GM19467 (cell line): ENCODE results near the gene ST6GALNAC3.

Source experiments
- ATAC-seq: cut with Tn5 transposase; IDR thresholded peaks from one replicate; pipeline ENCODE4 v1.9.1; 2021; ENCODE audit warnings: mild to moderate bottlenecking, moderate library complexity; ENCODE audit not compliant: unreplicated experiment

The ST6GALNAC3 gene

DNA sequence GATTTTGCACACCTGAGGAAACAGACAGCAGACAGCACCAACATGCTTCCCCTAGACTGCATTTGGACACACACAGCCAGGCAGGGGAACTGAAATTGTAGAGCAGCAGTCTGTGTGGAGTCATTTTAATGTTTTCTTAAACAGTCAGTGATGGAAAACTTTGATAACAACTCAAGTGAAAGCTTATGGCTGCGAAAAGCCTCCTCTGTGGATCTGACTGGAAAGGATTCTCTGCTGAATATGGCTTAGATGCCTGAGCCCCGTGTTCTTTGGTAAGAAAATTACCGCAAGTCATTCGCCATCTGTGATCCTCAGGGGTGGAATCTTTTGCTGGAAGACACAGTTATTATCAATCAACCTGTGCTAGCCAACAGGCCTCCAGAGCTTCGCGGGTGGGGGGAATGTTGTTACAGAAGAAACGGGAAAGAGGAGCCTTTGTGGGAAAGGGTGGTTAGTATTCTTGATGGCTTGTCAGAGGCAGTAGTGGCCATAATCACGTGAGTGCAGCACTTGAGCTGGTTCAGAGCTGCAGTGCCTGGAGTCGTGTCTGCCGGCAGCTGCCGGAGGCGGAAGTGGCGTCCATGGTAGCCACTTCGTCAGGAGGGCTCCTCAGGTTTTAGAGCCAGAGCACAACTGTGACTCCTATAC lies 204.7 kb downstream of the ST6GALNAC3 start:
- no peak for ATAC-seq

DNA sequence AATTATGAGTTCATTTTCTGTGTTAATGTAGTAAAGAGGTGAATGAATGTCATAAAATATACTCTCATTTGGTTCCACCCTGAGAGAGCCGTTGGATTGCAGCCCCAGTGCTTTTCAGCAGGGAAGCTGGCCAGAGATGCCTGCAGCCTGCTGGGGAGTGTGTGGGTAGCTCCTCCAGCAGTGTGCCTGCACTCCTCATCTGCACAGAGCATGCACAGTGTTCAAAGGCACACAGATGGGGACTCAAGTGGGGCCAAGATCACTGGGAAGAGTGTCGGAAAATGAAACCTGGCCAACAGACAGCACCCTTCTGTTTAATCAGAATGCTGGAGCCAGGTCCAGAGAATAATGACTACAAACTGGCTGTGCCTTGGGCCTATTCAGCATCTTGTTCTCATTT lies 206.8 kb downstream of the ST6GALNAC3 start:
- ATAC-seq = no peak

- no peak for ATAC-seq
These were observed 210.3 kb downstream of the ST6GALNAC3 start for GRCh38 chr1:76284842-76285241.

GRCh38 chr1:76285578-76286135 lies 211.1 kb downstream of the ST6GALNAC3 start:
- no peak for ATAC-seq

DNA sequence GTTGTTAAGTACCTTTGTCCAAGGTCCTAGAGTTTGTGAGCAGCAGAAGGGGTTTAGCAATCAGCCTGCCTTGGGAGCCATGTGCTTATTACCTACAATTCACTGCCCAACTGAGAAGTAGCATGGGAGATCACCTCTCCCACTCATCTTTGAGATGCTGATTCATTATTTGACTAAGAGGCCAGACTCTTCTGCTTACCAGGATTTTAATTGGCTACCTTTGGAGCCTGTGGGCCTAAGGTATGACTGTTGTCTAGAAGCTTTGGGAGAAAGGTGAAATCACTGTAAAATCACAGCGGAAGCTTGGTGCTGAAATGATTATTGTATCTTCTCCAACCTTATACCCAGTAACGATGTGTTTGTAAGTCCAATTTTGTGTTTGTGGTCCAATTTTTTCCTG lies 213.4 kb downstream of the ST6GALNAC3 start:
- no peak for ATAC-seq

DNA sequence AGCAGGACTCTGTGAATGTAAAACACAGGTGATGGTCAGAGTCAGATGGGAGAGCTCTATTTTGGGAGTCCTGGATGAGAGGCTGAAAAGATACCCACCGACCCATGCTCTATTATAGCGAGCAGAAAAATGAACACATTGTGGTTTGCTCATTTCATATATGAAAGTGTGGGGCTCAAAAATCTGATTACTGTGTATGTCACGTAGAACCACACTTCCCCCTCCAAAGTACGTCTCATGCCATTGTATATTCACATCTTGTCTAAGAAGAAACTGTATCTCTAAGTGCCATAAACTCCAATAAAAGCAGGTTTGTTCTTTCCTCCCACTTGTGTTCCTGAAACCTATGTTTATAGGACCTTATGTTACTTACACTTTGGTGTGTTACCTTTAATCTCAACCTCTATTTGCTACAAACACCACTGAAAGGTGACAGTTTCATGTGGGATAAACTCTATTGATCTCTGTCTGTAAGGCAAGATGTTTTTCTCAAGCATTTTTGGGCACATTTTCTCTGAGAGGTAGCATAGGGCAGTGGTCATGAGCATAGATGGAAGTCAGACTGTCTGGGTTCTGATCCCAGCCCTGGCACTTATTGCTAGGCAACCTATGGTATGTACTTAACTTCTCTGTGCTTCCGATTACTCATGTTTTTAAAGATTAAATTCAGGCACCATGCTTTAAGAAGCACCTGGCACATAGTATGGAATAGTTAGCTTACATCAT lies 214.4 kb downstream of the ST6GALNAC3 start:
- ATAC-seq = no peak

DNA sequence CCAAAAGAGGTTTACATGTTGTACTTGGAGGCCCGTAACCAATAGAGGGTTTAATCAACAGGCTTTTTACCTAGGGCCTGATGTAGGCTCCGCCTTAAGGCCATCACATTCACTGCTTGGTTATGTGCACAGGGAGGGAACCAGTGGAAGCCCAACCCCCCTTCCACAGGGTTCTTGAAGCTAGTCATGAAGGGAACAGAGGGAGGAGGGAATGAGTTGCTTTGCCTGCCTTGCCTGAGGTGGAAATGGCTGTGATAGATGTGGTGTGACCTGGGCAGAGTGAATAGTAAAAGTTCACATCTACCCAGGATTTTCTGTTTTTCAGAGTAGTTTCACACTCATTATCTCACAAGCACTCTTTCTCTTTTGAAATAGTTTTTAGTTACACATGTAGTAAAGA lies 215.1 kb downstream of the ST6GALNAC3 start:
- ATAC-seq = no peak

GRCh38 chr1:76290271-76290670 lies 215.7 kb downstream of the ST6GALNAC3 start:
- ATAC-seq = no peak

DNA sequence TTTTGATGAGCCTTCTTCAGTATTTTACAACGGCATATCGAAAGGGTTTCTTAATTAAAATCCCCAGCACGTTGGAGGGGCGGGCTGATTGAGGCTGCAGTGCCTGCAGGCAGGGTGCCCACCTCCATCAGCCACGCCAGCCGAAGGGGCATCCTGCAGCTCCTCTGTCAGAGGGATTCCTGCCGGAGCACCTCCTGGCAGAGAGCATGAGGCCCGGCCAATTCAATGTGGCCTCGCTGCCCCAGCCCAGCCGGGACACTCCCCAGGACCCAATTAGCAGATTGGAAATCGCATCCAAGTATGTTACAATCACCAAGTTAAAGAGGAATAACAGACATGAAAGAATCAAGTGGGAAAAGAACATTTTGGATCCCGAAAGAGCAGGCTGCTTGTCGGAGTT lies 216.6 kb downstream of the ST6GALNAC3 start:
- no peak for ATAC-seq

GRCh38 chr1:76291737-76292136 lies 217.2 kb downstream of the ST6GALNAC3 start:
- no peak for ATAC-seq

DNA sequence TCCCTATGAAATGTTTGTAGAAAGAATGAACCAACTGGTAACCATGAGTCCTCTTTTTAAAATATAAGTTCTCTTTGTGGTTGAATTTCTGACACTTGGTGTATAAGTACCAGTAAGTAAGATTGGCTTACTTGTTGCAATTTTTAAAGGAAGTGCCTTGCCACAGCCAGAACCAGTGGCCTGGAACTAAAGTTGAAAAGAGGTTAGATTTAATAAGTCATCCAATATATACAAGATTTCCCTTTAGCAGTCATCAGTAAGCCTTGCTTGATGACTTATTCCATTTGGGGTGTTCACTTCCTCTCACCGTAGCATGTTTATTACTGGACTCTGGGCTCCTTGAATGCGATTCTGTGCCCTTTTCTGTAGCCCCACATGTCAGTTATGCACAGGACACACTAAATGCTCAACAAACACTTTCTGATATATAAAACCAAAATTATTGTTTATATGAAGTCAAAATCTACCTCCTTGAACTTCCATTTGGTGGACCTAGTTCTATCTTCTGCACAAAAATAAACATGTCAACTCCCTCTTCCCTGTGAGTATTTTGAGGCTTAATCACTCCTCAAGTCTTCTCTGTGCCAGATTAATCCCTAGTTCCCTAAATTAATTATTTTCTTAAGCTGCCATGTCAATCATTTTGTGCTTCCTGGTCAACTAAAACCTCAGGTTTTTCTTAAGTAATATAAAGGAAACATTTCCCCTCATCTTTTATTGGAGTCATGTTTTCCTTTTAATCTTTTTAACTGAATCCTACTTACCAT lies 218.1 kb downstream of the ST6GALNAC3 start:
- peak; percentile 68 for ATAC-seq

DNA sequence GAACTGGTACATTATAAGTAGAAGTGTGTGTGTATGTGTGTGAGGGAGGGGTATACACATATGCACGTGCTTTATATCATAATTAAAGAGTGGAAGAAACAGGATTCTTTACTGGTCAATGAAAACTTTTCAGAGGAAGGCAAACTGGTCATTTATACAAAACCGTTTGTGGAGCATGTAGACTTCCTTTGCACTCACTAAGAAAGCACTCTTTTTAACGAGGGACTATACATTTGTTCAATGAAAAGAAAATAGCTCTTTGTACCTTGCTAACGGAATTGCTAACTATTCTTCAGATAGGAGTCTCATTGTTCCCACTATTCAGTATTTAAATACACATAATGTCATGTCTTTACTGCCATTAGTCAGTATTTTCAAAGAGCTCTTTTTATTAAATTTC lies 219.3 kb downstream of the ST6GALNAC3 start:
- no peak for ATAC-seq

DNA sequence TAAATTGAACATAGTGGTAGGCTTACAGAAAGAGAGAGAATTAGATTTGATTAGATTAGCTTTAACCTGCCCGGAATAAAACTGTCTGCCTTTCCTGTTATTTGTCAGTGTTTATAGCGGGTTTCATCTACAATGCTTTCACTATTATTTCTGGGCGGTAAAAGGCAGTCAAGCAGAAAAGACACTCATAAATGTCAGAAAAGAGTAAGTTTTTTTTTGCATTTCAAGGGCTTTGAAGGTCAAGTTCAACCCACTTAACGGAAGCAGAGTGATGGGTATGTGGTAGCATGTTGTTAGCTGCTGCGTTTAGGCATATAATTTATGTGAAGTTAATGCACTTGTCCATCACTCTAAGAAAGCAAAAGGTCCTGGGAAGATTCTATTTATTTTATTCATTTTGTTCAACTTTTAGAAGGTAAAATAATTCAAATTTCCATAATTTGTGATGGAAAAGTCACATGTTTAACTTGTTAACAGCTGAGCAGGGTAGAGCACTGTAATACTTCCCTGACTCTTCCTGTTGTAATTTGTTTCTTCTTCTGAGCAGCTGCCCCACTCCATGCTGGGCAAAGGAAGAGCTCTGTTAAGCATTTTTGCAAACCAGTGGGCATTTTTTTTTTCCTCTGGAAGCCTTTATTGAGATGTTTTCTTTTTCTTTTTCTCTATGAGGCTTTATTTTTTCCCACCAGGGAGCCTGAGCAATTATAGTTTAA lies 220.1 kb downstream of the ST6GALNAC3 start:
- peak; percentile 71 for ATAC-seq

GRCh38 chr1:76298399-76298798 lies 223.9 kb downstream of the ST6GALNAC3 start:
- no peak for ATAC-seq

- ATAC-seq = no peak
These were observed 224.5 kb downstream of the ST6GALNAC3 start for GRCh38 chr1:76299036-76299435.

GRCh38 chr1:76300556-76300955 lies 226.0 kb downstream of the ST6GALNAC3 start:
- no peak for ATAC-seq

- no peak for ATAC-seq
These were observed 228.3 kb downstream of the ST6GALNAC3 start for GRCh38 chr1:76302711-76303339.

DNA sequence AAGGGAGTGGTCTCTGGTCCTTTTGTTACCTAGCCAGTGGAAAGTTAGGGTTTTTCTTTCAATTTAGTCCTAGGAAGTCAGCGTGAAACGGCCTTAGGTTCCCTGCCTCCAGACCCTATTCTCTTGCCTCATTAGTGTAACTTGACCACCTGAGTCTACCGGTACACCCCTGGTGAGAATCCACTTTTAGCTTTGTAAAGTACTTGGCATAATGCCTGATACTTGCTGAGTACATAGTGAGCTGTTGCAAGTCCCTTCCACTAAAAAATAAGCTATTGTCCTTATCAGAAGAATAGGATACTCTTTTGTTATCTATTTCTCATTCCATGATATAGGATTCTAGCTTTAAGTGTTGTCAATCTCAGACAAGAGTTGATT lies 228.8 kb downstream of the ST6GALNAC3 start:
- ATAC-seq = no peak

DNA sequence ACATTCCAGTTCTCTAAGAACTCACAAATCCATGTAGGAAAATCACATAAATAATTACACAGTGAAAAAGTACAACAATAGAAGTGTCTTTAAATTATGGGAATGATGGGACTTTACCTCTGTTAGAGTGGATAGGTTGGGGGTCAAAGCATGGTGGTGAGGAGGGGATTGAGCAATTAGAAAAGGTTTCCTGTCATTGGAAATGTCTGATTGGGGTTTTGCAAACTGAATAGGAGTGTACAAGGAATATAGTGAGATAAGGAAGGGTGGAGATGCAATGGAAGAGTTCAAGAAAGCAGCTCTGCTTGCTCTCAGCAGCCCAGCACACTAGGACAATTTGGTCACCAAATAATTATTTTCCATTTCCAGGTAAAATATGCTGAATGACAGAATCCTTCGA lies 238.8 kb downstream of the ST6GALNAC3 start:
- no peak for ATAC-seq

DNA sequence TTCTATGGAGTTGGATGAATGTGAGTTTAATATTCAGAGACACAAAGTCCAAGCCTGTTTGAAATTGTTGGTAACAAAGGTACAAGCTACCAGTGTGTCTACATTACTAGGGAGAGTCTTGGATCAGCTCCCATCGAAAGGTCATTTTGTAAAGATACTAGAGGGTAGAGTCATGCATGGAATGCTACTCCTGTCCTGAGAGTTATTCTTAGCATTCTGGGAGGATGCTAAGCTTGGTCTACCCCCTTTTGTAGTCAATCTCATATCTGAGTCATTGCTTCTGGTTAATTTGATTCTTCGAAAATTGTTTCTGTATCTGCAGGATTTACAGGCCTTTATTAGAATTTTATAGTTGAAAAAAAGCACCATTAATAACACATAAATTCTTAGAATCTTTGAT lies 240.2 kb downstream of the ST6GALNAC3 start:
- no peak for ATAC-seq
